Endometrial microvascular endothelial cells (primary cell): Measurements from ENCODE around the gene TTLL12. TPM values are rescaled to one million over a fixed set of nuclear protein-coding genes. Genes with fewer than 3 reads are reported as not detected.
"Not testable (repeated sequence)": the region's sequence is repeated elsewhere in the genome, so short reads cannot be mapped to it uniquely, and the experiment has no call there.

Source experiments
- in situ Hi-C: cut with HindIII; loops from 2 replicates; pipeline ENCODE4 v1.10.0; 2017; ENCODE audit warnings: low sequenced_read_pairs, low pct_unique_long_range_greater_than_20kb; ENCODE audit errors: inconsistent ontology term
- total RNA-seq: library from RNA; depleted of rRNA; stranded (reverse); fragments of >200 nt; gene quantifications from one replicate; pipeline ENCODE4 v1.2.3, GENCODE V29; 2015; ENCODE audit errors: inconsistent ontology term

The TTLL12 gene
- total RNA-seq, 1 donor from 2014 or later = 83.2 TPM

DNA sequence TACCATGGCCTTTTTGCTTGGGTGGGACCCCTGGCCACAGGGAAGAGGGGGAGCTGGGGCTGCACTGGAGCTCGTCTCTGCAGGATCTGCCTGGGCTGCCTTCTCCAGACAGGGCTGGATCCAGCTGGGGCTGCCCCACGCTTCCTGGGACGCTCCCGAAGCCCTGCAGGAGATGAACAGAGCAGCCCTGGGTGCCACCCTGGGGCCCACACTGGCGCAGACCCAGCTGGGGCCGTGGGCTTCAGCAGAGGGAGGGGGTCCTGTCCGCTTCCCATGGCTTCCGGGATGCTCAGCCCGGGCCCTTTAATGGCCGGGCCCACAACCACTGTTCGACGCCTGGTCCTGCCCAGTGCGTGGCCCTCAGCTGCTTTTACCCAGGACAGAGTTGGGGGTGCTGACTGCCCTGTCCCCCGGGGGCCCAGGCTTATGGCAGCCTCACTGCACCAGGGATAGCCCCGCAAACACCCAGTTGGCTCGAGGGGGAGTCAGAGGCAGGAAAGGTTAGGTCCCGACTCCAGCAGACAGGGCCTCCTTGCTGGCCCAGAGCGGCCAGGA, 23.6 kb downstream of the TTLL12 start:
- in situ Hi-C loops = no loop called here

- in situ Hi-C loops = no loop called here
Observed at GRCh38 chr22:43162412-43163150, 24.4 kb downstream of the TTLL12 start.

DNA sequence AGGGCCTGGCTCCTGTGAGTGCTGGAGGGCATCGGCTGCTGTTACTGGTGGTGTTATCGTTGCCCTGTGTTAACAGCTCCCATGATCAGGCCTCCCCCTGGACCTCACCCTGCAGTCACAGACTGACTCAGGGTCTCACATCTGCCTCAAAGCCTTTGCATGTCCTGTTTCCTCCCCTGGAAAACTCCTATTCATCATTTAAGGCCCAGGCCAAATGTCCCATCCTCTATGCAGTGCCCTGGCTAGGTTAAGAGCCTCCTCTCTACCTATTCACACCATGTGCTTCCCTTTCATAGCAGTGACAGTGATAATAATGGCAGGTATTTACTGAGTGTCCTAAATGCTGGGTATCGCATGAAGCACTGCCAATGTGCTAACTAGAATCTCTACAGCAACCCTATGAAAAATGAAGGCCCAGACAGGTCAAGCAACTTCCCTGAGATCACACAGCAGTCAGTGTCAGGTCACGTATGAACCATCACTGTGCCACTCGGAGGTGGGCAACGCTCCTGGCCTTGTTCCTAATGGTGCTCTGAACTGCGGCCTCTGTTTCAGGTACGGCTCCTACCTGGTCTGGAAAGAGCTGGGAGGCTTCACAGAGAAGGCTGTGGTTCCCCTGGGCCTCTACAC, 26.3 kb downstream of the TTLL12 start:
- in situ Hi-C loops = no loop called here

GRCh38 chr22:43159484-43160178, 27.3 kb downstream of the TTLL12 start:
- in situ Hi-C loops = no loop called here

DNA sequence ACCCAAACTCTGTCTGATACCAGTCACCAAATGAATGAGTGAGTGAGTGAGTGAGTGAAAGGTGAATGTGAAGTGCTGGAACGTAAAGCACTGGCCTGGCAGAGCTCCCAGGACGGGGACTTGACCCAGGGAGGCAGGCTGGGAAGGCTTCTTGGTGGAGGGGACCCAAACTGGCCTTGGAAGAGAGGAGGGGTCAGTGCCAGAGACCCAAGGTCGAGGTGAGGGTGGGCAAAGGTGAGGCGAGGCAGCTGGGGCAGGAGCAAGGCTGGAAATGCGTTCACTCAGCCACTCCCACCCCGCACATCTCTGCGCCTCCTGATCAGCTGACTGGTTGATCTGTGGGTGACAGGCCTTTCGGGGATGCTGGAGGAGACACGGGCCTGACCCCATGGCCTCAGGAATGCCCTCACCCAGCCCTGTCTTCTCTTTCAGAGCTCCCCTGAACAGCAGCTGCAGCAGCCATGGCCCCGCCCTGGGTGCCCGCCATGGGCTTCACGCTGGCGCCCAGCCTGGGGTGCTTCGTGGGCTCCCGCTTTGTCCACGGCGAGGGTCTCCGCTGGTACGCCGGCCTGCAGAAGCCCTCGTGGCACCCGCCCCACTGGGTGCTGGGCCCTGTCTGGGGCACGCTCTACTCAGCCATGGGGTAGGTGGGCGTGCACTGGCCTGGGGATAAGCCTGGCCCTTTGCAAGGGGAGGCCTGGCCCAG, 28.0 kb downstream of the TTLL12 start:
- in situ Hi-C loops = no loop called here

- in situ Hi-C loops = no loop called here
Observed at GRCh38 chr22:43157874-43158546, 28.9 kb downstream of the TTLL12 start.

GRCh38 chr22:43156413-43156812, 30.5 kb downstream of the TTLL12 start:
- in situ Hi-C loops = no loop called here

DNA sequence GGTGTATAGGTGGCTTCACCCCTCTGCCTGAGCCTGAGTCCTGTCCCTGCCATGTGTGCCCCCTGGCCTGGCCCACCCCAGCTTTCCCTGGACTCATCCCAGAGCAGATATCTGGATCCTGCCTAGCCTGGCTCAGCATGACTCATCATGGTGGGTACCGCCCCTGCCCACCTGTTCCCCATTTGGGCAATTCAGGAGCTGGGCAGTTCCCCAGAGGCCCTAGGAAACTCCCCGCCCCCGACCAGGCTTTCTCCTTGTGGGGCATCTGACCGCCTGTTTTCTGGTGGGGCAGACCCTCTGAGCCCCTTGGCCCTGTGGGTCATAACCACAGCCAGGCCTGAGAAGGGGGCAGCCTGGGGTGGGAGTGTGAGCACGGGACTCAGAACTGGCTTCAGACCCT, 31.1 kb downstream of the TTLL12 start:
- in situ Hi-C loops = no loop called here

DNA sequence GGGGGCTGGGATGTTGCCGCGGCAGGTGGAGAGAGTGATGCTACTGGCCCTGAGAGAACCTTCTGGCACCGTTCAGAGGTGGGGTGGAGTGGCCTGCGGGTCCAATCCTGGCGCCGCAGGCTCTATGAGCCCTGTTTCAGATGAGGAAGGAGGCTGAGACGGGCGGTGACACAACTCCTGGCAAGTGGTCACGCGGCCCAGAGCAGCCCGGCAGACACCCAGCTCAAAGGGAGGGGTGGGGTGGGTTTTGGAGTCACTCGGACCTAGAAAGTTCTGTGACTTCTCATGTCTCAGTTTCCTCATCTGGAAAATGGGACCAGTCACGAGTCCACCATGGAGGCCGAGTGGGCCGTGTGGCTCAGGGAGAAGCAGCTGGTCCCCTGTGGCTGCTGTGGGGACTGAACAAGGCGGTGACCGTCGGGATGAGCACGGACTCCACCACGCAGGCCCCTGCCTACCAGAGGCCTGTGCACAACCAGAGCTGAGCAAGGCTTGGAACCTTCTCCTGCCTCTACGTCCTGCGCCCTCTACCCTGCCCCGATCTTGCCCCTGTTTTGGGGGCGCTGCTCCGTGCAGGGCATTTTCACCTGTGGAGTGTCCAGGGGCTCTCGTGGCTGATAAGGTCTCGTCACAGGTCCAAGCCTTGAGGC, 31.9 kb downstream of the TTLL12 start:
- in situ Hi-C loops = no loop called here

- in situ Hi-C loops = no loop called here
Observed at GRCh38 chr22:43153899-43154298, 33.0 kb downstream of the TTLL12 start.

DNA sequence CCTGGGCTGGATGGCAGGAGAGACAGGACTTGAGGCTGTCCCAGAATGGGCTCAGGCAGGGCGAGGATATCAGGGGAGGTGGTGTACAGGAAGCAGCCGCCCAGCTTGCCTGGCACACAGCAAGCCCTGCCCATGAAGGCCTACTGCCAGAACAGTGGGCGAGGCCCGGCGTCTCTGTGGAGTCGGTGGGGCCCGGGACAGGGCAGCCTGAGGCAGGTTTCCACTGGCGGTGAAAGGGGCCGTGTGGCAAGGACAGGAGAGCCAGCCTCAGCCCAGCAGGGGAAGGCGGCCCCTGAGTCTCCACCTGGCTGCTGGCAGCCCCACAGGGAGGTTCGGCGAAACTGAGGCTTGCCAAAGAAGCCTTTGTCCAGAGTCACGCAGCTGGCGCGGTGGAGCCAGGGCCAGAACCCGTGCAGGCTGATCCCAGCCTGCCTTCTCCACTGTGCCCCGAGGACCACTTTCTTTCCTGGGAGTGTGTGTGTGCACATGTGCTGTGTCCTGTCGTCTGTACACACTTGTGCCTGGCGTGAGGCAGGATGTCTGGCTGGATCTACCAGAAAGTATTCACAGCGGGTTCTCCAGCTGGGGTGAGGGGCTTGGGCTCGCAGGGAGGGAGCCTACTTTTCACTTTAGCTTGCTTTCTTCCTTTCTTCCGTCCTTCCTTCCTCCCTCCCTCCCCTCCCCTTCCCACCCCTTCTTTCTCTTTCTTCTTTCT, 34.4 kb downstream of the TTLL12 start:
- in situ Hi-C loops = no loop called here

DNA sequence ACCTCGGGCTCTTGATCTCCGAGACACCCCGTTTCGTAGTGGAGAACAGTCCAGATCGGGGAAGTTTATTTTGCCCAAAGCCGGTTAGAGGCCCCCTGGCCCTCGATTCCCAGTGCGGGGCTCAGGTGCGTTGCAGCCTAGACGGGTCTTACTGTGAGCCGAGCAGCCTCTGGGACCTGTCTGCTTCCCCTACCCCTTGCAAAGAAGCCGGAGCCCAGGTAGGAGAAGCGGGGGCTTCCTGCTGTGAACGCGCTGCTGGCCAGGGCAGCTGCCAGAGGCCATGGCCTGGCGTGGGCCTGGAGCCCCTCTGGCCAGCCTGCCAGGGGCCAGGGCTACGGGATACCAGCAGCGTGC, 35.0 kb downstream of the TTLL12 start:
- in situ Hi-C loops = no loop called here

- in situ Hi-C loops = no loop called here
Observed at GRCh38 chr22:43151251-43152002, 35.5 kb downstream of the TTLL12 start, which contains the start of gene TSPO. Gene TSPO (plus strand): TSS chr22:43151559. CDS start chr22:43159239, 7,680 bp downstream.

DNA sequence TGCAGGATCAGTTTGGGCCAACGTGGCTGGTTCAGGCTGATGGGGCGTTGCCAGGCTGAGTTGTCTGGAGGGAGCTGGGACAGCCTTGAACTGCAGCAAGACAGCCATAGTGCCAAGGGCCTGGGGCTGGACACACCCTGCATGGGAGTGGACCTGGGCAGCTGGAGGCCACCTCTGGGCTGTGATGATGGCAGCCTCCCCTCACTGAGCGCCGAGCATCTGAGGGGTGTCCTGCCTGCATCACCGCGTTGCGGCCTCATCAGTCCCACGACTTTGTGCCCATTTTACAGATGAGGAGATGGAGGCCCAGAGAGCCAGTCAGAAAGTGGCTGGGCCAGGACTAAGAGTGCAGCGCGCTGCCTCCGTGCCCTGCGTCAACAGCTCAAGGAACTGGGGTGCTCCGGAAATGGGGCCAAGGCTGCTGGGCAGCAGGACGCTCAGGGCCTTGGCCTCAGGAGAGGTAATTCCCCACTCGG, 36.2 kb downstream of the TTLL12 start:
- in situ Hi-C loops = no loop called here

DNA sequence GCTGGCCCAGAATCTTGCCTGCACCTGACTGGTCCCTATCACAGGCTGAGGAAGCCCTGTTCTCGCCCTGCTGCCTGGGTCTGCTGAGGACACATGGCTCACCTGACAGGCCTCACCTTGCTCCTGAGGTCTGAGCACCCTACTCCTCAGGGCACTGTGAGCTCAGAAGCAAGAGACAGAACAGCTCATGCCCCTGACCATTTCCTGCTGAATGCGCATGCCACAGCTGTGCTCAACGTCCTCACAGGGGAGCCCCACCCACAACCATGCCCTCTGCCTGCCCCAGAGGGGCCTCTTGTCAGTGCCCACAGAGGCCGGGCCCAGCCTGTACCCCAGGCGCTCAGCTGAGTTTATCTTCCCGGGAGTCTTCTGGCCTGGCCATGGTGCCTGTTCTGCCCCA, 38.4 kb downstream of the TTLL12 start:
- in situ Hi-C loops = no loop called here

DNA sequence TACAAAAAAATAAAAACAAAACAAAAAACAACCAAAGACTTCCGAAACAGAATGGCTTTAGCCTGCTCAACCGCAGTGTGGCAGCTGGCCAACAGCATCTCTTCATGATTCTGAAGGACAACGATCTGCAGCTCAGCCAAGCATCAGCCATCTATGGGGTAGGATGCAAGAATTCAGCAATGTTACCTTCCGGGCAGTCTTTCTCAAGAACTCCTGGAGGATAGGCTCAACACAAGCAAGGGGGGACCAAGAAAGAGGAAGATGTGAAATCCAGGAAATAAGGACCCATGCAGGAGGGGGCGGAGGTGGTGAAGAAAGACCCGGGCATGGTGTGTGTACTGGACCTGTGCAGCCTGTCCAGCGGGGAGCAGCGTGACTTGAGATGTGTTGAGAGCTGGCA, 39.1 kb downstream of the TTLL12 start:
- in situ Hi-C loops = no loop called here

DNA sequence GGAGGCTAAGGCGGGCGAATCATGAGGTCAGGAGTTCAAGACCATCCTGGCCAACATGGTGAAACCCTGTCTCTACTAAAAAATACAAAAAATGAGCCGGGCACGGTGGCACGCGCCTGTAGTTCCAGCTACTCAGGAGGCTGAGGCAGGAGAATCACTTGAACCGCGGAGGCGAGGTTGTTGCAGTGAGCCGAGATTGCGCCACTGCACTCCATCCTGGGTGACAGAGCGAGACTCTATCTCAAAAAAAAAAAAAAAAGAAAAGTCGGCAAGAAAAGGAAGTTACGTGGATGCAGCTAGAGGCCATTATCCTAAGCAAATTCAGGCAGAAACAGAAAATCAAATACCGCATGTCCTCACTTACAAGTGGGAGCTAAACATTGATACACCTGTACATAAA, 40.6 kb downstream of the TTLL12 start:
- in situ Hi-C loops = not testable (repeated sequence)
